Measurements from ENCODE around the gene NYNRIN.
"Not testable (repeated sequence)": the region's sequence is repeated elsewhere in the genome, so short reads cannot be mapped to it uniquely, and the experiment has no call there.

Gene NYNRIN

DNA sequence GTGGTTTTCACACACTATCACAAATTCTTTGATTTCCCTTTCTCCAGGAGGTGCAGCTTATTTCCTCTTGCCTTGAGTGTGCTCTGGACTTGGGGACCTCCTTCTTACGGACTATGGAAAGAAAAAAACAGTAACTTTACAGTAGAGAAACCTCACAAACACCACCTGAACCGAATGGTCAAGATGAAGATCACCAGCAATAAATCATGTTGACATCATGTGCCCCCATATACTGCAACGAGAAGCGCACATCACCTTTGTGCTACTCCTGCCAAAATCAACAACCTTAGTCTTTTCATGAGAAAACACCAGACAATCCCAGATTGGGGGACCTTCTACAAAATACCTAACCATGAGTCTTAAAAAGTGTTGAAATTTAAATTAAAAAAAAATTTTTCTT lies 13.3 kb upstream of the NYNRIN start:
- H3K27ac ChIP-seq (ENCODE audit: low read length), result no peak overlapping the region

DNA sequence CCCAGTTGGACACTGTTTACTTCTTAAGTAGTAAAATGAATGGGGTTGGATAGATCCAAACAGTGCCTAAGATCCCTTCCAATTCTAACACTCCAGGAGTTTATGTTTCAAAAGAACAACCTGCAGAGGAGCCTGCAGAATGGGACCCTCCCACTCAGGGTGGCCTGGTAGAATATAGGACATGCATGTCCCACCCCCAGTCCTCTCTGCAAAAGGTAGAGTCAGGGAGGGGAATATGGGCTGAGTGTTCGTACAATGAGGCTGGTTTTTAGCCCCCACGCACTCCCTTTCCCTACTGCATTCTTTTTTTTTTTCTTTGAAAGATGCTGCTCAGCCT lies 11.8 kb upstream of the NYNRIN start:
- Histone ChIP-seq H3K9me3 (ENCODE audit: control insufficient read depth, low read depth, low read length) (no peaks in the 10 kb centered on the region), H3K36me3 (ENCODE audit: control insufficient read depth, low read depth, low read length) (no peaks in the 10 kb centered on the region), H3K27ac (ENCODE audit: low read length) (no peak overlapping the region), H3K9ac (ENCODE audit: low read length) (no peak overlapping the region), H3K27me3 (ENCODE audit: control insufficient read depth, insufficient read depth, low read length) (no peaks in the 10 kb centered on the region), H3K4me1 (ENCODE audit: control insufficient read depth, low read depth, low read length) (peaks cover 4% of the 10 kb centered on the region), H3K4me3 (ENCODE audit: low read length) (no peak overlapping the region)

More for the DNA sequence above, 13.3 kb upstream of the NYNRIN start:
- Histone ChIP-seq H3K9me3 (ENCODE audit: control insufficient read depth, low read depth, low read length) (no peaks in the 10 kb centered on the region), H3K4me3 (ENCODE audit: low read length) (no peak overlapping the region), H3K36me3 (ENCODE audit: control insufficient read depth, low read depth, low read length) (no peaks in the 10 kb centered on the region), H3K27me3 (ENCODE audit: control insufficient read depth, insufficient read depth, low read length) (no peaks in the 10 kb centered on the region), H3K4me1 (ENCODE audit: control insufficient read depth, low read depth, low read length) (peaks cover 4% of the 10 kb centered on the region), H3K9ac (ENCODE audit: low read length) (no peak overlapping the region)

DNA sequence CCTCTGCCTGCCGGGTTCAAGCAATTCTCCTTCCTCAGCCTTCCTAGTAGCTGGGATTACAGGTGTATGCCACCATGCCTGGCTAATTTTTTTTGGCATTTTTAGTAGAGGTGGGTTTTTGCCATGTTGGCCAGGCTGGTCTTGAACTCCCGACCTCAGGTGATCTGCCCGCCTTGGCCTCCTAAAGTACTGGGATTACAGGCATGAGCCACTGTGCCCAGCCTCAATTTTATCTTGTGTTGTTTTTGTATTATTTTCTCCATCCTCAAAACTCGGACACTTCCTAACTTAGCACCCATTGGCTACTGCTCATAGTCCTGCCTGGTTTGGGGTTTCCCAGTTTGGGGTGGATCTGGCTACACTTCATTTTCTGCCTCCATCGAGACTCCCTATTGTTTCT lies 11.2 kb upstream of the NYNRIN start:
- H3K4me1 ChIP-seq (ENCODE audit: control insufficient read depth, low read depth, low read length); H3K4me3 ChIP-seq (ENCODE audit: low read length); H3K27me3 ChIP-seq (ENCODE audit: control insufficient read depth, insufficient read depth, low read length); H3K36me3 ChIP-seq (ENCODE audit: control insufficient read depth, low read depth, low read length); H3K9me3 ChIP-seq (ENCODE audit: control insufficient read depth, low read depth, low read length); H3K9ac ChIP-seq (ENCODE audit: low read length); H3K27ac ChIP-seq (ENCODE audit: low read length): not testable (repeated sequence)

DNA sequence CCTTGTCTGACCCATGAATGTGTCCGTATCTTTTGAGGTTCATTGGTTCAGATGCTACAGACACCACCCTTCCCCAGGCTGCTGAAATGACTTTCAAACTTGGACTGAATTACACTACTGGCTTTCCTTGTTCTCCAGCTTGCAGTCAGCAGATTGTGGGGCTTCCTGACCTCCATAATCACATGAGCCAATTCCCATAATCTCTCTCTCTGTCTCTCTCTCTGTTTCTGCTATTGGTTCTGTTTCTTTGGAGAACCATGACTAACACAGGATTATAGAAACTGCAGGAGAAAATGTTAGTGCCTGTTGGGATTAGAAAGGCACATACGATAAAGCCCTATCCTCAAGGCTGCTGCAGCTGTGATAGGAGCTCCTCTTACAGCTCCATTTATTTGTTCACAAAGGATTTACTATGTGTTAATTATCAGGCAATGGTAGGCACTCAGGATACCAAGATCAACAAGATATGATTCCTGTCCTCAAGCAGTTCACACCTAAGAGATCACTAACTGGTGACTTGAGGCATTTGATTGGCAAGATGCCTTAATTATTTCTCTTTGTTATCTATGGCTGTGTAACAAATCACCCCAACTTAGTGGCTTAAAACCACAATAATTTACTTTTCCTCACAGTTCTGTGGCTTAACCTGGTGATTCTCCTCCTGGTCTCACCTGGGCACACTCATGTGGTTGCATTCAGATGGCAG lies 10.2 kb upstream of the NYNRIN start:
- H3K9me3 ChIP-seq (ENCODE audit: control insufficient read depth, low read depth, low read length), result no peaks in the 10 kb centered on the region
- no peaks in the 10 kb centered on the region for H3K36me3 ChIP-seq (ENCODE audit: control insufficient read depth, low read depth, low read length)
- no peak overlapping the region for H3K4me3 ChIP-seq (ENCODE audit: low read length)
- H3K27me3 ChIP-seq (ENCODE audit: control insufficient read depth, insufficient read depth, low read length), result no peaks in the 10 kb centered on the region
- H3K27ac ChIP-seq (ENCODE audit: low read length), result no peak overlapping the region
- peaks cover 10% of the 10 kb centered on the region for H3K4me1 ChIP-seq (ENCODE audit: control insufficient read depth, low read depth, low read length)
- H3K9ac ChIP-seq (ENCODE audit: low read length), result no peak overlapping the region

DNA sequence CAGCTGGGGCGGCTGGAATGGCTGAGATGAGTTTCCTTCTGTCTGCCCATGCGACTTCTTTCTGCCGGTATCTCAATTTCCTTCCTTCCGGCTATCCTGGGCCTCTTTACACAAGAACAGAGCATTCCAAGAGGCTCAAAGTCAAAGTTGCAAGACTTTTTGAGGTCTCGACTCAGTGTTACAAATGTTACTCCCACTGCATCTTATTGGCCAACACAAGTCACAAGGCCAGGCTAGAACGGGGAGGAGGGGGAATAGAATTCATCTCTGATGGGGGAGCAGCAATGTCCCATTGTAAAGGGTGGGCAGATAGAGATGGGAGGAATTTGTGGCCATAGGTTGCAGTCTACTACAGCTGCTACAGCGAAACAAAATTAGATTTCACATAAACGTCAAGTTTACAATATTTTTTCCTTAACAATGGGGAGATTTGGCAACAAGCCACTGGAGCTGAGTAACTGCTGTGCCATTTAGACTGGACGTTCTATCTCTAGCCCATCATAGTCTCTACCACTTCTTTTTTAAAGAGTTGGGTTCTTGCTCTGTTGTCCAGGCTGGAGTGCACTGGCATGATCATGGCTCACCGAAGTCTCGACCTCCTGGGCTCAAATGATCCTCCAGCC lies 9.5 kb upstream of the NYNRIN start:
- Histone ChIP-seq H3K4me1 (ENCODE audit: control insufficient read depth, low read depth, low read length) (peaks cover 10% of the 10 kb centered on the region), H3K27me3 (ENCODE audit: control insufficient read depth, insufficient read depth, low read length) (no peaks in the 10 kb centered on the region), H3K4me3 (ENCODE audit: low read length) (no peak overlapping the region), H3K9ac (ENCODE audit: low read length) (no peak overlapping the region), H3K36me3 (ENCODE audit: control insufficient read depth, low read depth, low read length) (no peaks in the 10 kb centered on the region), H3K27ac (ENCODE audit: low read length) (no peak overlapping the region), H3K9me3 (ENCODE audit: control insufficient read depth, low read depth, low read length) (no peaks in the 10 kb centered on the region)

DNA sequence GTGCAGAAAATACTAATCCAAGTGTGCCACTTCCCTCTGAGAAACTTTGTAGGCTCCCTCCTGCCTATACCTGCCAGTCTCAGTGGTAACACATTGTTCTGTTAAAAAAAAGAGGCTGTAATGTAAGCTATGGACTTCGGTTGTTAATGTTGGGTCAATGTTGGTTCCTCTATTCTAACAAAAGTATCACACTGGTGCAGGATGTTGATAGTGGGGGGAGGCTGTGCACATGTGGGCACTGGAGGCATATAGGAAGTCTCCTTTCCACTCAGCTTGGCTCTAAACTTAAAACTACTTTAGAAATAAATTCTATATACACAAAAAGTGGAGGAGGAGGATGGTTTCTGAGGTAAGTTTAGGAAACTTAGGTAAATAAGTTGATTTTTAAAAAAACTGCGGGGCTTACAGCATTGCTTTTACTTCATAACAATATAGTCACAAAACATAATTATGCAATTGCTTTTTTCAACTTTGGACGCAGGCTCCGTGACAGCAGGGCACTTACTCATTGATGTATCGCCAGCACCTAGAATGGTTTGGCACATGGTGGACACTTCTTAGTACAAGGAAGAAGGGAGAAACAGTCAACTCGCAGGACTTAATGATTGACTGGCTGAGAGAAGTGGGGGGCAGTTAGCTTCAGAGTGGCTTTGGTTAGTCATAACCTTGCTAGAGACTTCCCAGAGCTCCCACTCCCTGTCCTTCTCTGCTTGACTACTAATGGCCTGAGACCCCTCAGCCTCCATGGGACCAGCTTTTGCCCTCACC lies 7.9 kb upstream of the NYNRIN start:
- H3K9ac ChIP-seq (ENCODE audit: low read length), result no peak overlapping the region
- H3K27ac ChIP-seq (ENCODE audit: low read length), result no peak overlapping the region
- no peak overlapping the region for H3K4me3 ChIP-seq (ENCODE audit: low read length)
- peaks cover 10% of the 10 kb centered on the region for H3K4me1 ChIP-seq (ENCODE audit: control insufficient read depth, low read depth, low read length)
- H3K27me3 ChIP-seq (ENCODE audit: control insufficient read depth, insufficient read depth, low read length), result no peaks in the 10 kb centered on the region
- no peaks in the 10 kb centered on the region for H3K9me3 ChIP-seq (ENCODE audit: control insufficient read depth, low read depth, low read length)
- H3K36me3 ChIP-seq (ENCODE audit: control insufficient read depth, low read depth, low read length), result no peaks in the 10 kb centered on the region

DNA sequence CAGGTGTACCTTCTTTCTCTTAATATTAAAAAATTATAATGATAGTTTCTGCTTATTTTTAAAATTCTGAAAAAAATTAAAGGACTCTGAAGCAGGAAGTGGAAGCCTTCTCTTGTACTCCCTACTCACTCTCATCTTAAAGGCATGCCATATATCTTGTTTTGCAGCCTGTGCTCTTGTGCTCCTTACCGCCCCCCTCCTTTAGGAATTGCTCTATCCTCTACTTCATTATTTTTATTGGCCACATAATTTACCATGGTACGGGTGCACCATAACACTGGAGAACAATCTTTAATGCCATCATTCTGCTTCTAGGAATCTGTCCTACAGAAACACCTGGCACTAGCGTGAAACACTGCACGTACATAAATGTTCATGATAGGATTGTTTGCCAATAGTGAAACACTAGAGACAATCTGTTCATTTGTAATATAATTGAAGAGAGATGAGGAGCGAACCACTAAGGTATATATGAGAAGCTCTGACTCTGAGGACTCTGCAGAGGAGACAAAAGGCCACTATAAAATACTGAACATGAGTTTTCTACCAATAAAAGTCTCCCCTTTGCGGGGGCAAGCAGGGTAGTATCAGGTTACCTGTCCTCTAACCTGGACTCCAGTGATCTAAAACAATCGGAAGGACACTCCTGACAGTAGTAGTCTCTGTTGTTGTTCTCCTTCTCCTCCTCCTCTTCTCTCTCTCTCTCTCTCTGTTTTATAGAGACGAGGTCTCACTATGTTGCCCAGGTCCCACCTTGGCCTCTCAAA lies 6.3 kb upstream of the NYNRIN start:
- H3K9me3 ChIP-seq (ENCODE audit: control insufficient read depth, low read depth, low read length), result no peaks in the 10 kb centered on the region

DNA sequence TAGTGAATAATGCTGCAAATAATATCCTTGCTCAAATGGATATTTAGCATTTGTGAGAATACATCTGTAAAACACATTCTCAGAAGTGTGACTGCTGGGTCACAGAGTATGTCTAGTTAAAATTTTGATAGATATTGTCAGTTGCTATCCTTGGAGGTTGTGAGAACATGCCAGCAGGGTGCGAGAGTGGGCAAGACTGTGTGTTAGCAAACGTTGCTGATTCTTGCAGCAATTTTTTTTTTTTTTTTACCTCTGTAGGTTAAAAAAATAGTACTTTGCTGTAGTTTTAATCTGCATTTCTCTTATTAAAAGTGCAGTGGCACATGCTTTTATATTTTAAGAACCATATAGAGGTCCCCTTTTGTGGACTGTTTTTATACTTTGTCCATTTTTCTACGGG lies 4.5 kb upstream of the NYNRIN start:
- Histone ChIP-seq H3K4me3 (ENCODE audit: low read length) (no peak overlapping the region), H3K27ac (ENCODE audit: low read length) (no peak overlapping the region), H3K4me1 (ENCODE audit: control insufficient read depth, low read depth, low read length) (peaks cover 13% of the 10 kb centered on the region), H3K9me3 (ENCODE audit: control insufficient read depth, low read depth, low read length) (no peaks in the 10 kb centered on the region), H3K27me3 (ENCODE audit: control insufficient read depth, insufficient read depth, low read length) (no peaks in the 10 kb centered on the region), H3K9ac (ENCODE audit: low read length) (no peak overlapping the region), H3K36me3 (ENCODE audit: control insufficient read depth, low read depth, low read length) (no peaks in the 10 kb centered on the region)

More for the DNA sequence above, 6.3 kb upstream of the NYNRIN start:
- Histone ChIP-seq H3K9ac (ENCODE audit: low read length) (no peak overlapping the region), H3K4me3 (ENCODE audit: low read length) (no peak overlapping the region), H3K27me3 (ENCODE audit: control insufficient read depth, insufficient read depth, low read length) (no peaks in the 10 kb centered on the region), H3K27ac (ENCODE audit: low read length) (no peak overlapping the region), H3K4me1 (ENCODE audit: control insufficient read depth, low read depth, low read length) (peaks cover 10% of the 10 kb centered on the region), H3K36me3 (ENCODE audit: control insufficient read depth, low read depth, low read length) (no peaks in the 10 kb centered on the region)

DNA sequence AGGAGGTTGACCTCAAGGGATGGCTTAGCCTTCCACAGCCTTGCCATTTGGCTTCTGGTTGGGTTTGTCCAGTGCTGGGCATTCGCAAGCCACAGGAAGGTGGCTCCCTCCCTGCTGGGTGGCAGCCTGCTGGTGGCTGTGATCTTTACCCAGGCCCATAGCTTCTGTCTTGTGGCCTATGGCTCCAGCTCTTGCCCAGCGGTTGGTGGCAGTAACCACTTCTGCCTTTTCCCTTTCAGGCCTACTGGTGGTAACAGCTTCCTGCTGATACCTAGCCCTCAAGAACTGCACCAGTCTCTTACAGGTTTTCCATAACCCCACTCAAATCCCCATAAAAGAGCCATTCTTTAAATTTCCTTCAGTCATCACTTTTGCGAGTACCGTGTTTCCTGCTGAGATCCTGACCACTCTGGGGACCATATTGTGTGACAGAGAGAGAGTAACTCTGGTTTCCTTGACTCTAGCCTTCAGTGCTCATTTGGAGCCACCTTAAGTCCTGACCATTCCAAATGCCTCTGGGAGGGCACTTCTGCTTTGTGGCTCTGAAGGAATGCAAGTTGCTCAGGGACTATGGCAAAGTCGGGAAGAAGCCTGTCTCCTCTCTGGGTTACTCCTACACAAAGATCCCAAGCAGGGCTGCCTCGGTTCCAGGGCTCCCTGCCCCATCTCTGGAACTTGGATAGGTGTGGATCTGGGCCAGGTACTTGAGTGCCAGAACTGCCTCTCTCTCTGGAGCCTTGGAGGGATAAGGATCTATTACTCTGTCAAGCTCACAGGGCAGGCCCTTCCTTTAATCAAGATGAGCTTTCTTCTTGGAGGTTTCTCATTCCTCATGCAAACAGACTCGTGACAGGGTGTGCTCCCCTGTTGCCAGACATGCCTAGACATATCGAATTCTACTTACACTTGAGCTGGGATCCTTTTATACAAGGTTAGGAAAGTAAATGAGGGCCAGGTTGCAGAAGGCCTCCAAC lies 2.9 kb upstream of the NYNRIN start:
- Histone ChIP-seq H3K4me1 (ENCODE audit: control insufficient read depth, low read depth, low read length) (peaks cover 19% of the 10 kb centered on the region), H3K27me3 (ENCODE audit: control insufficient read depth, insufficient read depth, low read length) (peaks cover 5% of the 10 kb centered on the region), H3K9me3 (ENCODE audit: control insufficient read depth, low read depth, low read length) (no peaks in the 10 kb centered on the region), H3K36me3 (ENCODE audit: control insufficient read depth, low read depth, low read length) (no peaks in the 10 kb centered on the region), H3K9ac (ENCODE audit: low read length) (no peak overlapping the region), H3K4me3 (ENCODE audit: low read length) (no peak overlapping the region), H3K27ac (ENCODE audit: low read length) (no peak overlapping the region)

DNA sequence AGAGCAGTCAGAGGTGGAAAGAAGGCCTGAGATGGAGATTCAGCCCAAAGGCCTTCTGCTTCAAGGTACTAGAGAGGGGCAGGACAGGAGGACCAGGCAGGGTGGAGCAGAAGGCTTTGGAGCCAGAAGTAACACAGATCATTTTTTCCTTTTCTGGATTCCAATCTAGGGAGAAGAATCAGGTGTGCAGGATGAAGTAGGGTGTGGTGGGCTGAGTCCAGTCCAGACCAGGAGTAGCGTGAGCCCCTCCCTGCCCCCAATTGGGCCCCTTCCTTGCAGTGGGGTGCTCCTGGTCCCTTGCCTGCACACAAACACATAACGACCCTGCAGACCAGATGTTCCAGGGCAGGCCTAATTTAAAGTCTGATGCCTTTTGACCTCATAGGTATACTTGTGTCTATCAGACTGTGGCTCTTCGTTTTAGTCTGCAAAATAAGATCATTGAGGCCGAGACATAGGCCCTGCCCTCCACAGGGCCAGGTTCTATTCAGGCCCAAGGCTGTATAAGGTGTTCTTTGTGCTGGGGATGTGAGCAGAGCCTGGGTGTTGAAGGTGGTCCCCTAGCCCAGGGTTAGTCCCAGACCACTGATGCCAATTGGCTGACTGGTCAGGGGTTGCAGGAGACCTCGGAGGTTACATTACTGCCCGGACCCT lies 1.0 kb upstream of the NYNRIN start:
- no peak overlapping the region for H3K9ac ChIP-seq (ENCODE audit: low read length)
- no peak overlapping the region for H3K27ac ChIP-seq (ENCODE audit: low read length)
- H3K9me3 ChIP-seq (ENCODE audit: control insufficient read depth, low read depth, low read length), result no peaks in the 10 kb centered on the region
- H3K27me3 ChIP-seq (ENCODE audit: control insufficient read depth, insufficient read depth, low read length), result peaks cover 5% of the 10 kb centered on the region
- no peaks in the 10 kb centered on the region for H3K36me3 ChIP-seq (ENCODE audit: control insufficient read depth, low read depth, low read length)
- H3K4me1 ChIP-seq (ENCODE audit: control insufficient read depth, low read depth, low read length), result peaks cover 14% of the 10 kb centered on the region
- peak overlapping the region; percentile 73 for H3K4me3 ChIP-seq (ENCODE audit: low read length)
